GM21367 (cell line): Measurements from ENCODE around the gene KRT2.
"Not testable (repeated sequence)": the region's sequence is repeated elsewhere in the genome, so short reads cannot be mapped to it uniquely, and the experiment has no call there.

Experiments used
- ATAC-seq: cut with Tn5 transposase; IDR thresholded peaks from one replicate; pipeline ENCODE4 v1.9.1; 2021; ENCODE audit not compliant: unreplicated experiment

Gene KRT2

GRCh38 chr12:52685406-52685890 is 33.4 kb upstream of the KRT2 start:
- ATAC-seq = no peak

GRCh38 chr12:52684431-52684830 is 32.4 kb upstream of the KRT2 start:
- ATAC-seq = no peak

- no peak for ATAC-seq
These were observed 31.7 kb upstream of the KRT2 start for GRCh38 chr12:52683575-52684300.

GRCh38 chr12:52682938-52683574 is 31.0 kb upstream of the KRT2 start:
- no peak for ATAC-seq

- no peak for ATAC-seq
These were observed 30.3 kb upstream of the KRT2 start for GRCh38 chr12:52682381-52682660.

GRCh38 chr12:52681526-52682380 is 29.7 kb upstream of the KRT2 start:
- ATAC-seq = no peak

GRCh38 chr12:52680363-52680762 is 28.4 kb upstream of the KRT2 start, which contains the start of gene KRT1:
KRT1 (minus strand) TSS chr12:52680407; CDS start chr12:52680348, 59 bp downstream.
- ATAC-seq = no peak

- no peak for ATAC-seq
These were observed 27.9 kb upstream of the KRT2 start for GRCh38 chr12:52679875-52680274.

GRCh38 chr12:52677671-52678070 is 25.7 kb upstream of the KRT2 start:
- no peak for ATAC-seq

GRCh38 chr12:52677126-52677525 is 25.1 kb upstream of the KRT2 start:
- ATAC-seq = no peak

GRCh38 chr12:52676163-52676562 is 24.2 kb upstream of the KRT2 start:
- no peak for ATAC-seq

- no peak for ATAC-seq
These were observed 23.3 kb upstream of the KRT2 start for GRCh38 chr12:52675301-52675701.

- ATAC-seq = no peak
These were observed 22.4 kb upstream of the KRT2 start for GRCh38 chr12:52674433-52674775.

GRCh38 chr12:52673713-52674432 is 21.9 kb upstream of the KRT2 start:
- ATAC-seq = no peak

- ATAC-seq = no peak
These were observed 21.2 kb upstream of the KRT2 start for GRCh38 chr12:52673217-52673616.

- no peak for ATAC-seq
These were observed 20.4 kb upstream of the KRT2 start for GRCh38 chr12:52672321-52672933.

- no peak for ATAC-seq
These were observed 18.9 kb upstream of the KRT2 start for GRCh38 chr12:52670961-52671360.

- ATAC-seq = no peak
These were observed 18.5 kb upstream of the KRT2 start for GRCh38 chr12:52670506-52670905.

GRCh38 chr12:52669941-52670340 is 17.9 kb upstream of the KRT2 start:
- ATAC-seq = not testable (repeated sequence)

- no peak for ATAC-seq
These were observed 17.4 kb upstream of the KRT2 start for GRCh38 chr12:52669426-52669825.

- ATAC-seq = no peak
These were observed 15.9 kb upstream of the KRT2 start for GRCh38 chr12:52667931-52668330.
